NCI-H146 treated with DMSO at 0.1 percent for 48 hours (cell line): Measurements from ENCODE around the gene ADGRF1.
A peak's percentile ranks its signal among the peaks of the same experiment; 100 is the strongest.
"Not testable (repeated sequence)": the region's sequence is repeated elsewhere in the genome, so short reads cannot be mapped to it uniquely, and the experiment has no call there.

Experiments used
- DNase-seq: peaks from one replicate; lab custom pipeline; 2025; ENCODE audit not compliant: unreplicated experiment; lab: John Stamatoyannopoulos, UW

Gene ADGRF1

GRCh38 chr6:47061309-47062300, 19.5 kb upstream of the ADGRF1 start:
- DNase-seq, result no peak

- DNase-seq, result no peak
These were observed 17.2 kb upstream of the ADGRF1 start for GRCh38 chr6:47059216-47059885.

GRCh38 chr6:47057830-47058540, 15.9 kb upstream of the ADGRF1 start:
- no peak for DNase-seq

GRCh38 chr6:47056832-47057231, 14.7 kb upstream of the ADGRF1 start:
- DNase-seq, result no peak

- not testable (repeated sequence) for DNase-seq
These were observed 12.2 kb upstream of the ADGRF1 start for GRCh38 chr6:47054302-47054701.

- DNase-seq, result no peak
These were observed 6.5 kb upstream of the ADGRF1 start for GRCh38 chr6:47048638-47049037.

GRCh38 chr6:47047479-47048407, 5.6 kb upstream of the ADGRF1 start:
- DNase-seq, result peak; percentile 10

- no peak for DNase-seq
These were observed 5.0 kb upstream of the ADGRF1 start for GRCh38 chr6:47047097-47047478.

GRCh38 chr6:47044397-47044796, 2.3 kb upstream of the ADGRF1 start:
- no peak for DNase-seq

GRCh38 chr6:47043286-47043685, 1.2 kb upstream of the ADGRF1 start:
- no peak for DNase-seq

GRCh38 chr6:47041741-47042140, 391 bp downstream of the ADGRF1 start:
- DNase-seq, result no peak

- DNase-seq, result no peak
These were observed 7.2 kb downstream of the ADGRF1 start for GRCh38 chr6:47034926-47035325.

GRCh38 chr6:47034421-47034820, 7.7 kb downstream of the ADGRF1 start:
- no peak for DNase-seq

GRCh38 chr6:47032974-47033765, 9.0 kb downstream of the ADGRF1 start:
- DNase-seq, result no peak

GRCh38 chr6:47031656-47032055, 10.5 kb downstream of the ADGRF1 start:
- DNase-seq, result no peak

GRCh38 chr6:47029865-47030561, 12.1 kb downstream of the ADGRF1 start:
- no peak for DNase-seq

- no peak for DNase-seq
These were observed 13.2 kb downstream of the ADGRF1 start for GRCh38 chr6:47028835-47029360.

- DNase-seq, result no peak
These were observed 14.8 kb downstream of the ADGRF1 start for GRCh38 chr6:47027315-47027714.

- no peak for DNase-seq
These were observed 15.5 kb downstream of the ADGRF1 start for GRCh38 chr6:47026679-47027078.
